ENCODE results near the gene TEX22.
A peak's percentile ranks its signal among the peaks of the same experiment; 100 is the strongest.

TEX22 gene

DNA sequence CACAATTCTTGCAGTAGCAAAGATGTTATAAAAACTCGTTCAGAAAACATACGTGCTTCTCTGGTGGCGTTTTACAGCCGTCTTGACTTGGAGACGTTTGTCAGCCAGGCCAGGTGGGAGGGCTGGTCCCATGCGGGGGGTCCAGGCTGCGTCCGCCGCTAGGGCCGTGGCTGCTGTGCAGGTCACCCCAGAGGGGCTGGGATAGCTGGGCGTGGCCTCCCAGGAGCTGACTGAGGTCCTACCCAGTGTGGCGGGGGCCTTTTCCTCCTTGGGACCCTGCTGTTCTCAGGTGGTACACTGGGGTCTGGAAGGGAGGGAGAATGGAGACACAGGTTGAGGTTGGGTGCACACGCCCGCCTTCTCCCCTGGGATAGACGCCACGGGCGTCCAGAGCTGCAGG lies 46.5 kb downstream of the TEX22 start:
- DNase-seq: no peak

DNA sequence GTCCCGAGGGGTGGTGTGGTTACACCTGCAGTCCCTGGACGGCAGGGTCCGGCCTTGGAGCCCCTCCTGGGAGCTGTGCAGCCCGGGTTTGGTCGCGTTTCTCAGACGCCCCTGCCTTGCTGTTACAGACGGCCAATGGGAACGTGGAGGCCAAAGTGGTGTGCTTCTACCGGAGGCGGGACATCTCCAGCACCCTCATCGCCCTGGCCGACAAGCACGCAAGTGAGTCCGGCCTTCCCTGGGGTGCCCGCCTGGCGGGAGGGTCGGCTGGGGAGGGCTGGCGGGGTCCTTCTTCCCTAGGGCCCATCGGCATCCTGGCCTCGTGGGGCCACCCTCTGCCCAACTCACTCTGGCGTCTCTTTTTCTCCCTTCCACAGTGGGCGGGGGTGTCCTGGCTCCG lies 47.0 kb downstream of the TEX22 start:
- DNase-seq: no peak

DNA sequence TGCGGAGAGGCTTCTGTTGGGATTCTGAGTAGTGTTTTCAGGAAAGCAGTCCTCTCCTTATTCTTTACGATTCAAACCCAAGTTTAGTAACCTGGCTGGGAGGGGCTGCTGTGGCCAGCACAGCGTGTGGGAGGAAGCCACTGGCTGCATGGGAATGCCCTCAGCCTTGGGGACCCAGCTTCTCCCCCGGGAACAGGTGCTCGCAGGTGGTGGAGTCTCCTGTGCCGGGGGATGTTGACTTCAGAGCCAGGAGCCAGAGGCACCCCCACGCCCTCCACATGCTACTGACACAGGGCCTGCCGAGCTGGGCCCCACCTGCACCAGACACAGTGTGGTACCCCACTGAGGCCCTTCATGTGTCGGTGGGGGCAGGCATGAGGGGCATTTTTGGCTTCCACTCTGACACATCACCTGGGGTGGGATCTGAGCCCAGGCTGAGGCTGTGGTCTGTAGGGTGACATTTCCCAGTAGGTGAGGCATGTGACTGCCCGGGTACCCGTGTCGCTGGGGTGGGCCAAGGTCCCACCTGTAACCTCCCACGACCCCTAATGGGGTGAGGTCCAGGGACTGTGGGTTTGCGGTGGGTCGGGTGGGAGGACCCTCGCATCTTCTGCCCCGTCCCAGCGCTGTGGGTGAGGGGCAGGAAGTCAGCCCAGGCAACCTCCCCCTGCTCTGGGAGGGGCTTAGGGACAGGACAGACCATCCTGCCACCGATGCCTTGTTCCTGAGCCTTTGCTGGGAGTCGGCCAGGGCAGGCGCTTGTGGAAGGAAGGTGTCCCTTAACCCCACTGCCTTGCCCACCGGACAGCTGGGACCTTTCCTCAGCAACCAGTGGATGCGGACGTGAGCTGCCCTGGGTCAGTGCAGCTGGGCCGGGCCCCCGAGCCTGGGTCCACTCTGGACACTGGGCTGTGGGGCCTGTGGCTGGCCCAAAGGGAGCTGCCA lies 47.8 kb downstream of the TEX22 start:
- DNase-seq: no peak

- no peak for DNase-seq
Observed at GRCh38 chr14:105446971-105447370, 48.6 kb downstream of the TEX22 start.

- DNase-seq: no peak
Observed at GRCh38 chr14:105447651-105448640, 49.6 kb downstream of the TEX22 start.

DNA sequence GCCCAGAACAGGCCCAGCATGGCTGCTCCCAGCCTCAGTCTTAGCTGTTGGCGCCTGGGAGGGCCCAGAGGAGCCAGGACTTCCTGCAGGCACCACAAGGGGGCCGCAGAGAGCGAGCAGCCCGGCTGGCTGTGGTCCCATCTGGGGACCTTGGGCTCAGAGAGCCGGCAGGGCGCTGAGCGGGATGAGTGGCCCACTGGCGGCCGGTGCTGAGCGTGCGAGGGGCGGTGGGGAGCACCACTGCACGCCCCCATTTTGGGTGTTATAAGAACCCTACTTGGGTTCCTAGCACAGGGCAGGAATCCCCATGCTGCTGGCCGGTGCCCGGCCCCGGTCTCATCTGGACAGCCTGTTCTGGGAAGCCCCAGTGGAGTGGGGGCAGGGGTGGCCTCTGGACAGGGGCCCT lies 50.4 kb downstream of the TEX22 start:
- DNase-seq: peak; percentile 59 to 63

DNA sequence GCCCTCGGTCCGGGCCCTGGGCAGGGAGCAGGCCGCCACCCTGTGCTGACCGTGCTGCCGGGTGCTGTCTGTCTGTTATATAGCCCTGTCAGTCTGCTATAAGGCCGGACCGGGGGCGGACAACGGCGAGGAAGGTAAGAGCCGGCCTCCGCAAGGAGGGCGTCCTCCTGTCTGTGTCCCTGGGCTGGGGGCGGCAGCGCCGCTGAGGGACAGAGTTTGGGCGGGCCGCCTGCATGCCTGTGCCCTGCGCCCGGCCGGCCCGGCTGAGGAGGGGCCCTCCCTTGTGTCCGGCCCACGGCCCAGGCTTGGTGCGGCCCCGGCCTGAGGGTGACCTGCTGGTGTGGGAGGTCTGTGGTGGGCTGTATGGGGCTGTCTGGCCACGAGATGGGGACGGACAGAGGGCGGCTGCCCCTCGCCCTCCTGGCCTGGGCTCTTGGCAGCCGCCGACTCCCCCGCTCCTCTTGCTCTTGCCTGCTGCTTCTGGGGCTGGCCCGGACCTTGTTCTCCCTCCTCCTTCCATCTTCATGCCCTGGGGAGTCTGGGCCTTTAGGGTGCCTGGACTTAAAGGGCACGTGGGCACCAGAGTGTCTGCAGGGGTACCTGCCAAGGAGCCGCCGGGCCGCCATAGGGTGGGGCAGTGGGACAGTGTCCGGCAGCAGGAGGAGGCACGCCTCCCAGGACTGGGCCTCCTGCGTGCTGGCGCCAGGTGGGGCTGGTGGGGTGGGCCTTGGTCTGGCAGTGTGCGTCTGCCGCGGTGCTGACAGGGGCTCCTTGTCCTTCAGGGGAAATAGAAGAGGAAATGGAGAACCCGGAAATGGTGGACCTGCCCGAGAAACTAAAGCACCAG lies 51.2 kb downstream of the TEX22 start:
- DNase-seq: no peak

DNA sequence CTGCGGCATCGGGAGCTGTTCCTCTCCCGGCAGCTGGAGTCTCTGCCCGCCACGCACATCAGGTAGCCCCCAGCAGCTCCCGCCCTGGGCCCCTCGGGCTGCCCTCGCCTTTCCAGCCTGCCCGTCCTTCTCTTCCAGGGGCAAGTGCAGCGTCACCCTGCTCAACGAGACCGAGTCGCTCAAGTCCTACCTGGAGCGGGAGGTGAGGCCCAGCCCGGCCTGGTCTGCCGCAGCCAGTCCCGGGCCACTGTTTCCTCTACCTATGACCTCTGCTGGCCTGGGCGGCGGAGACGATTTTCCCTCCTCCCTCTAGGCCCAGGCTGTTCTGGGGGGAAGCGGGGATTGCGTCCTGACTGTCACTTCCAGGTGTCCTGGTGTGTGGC lies 51.8 kb downstream of the TEX22 start:
- DNase-seq: no peak

GRCh38 chr14:105450864-105451720 lies 52.8 kb downstream of the TEX22 start:
- DNase-seq: no peak

- no peak for DNase-seq
Observed at GRCh38 chr14:105452963-105453362, 54.6 kb downstream of the TEX22 start.

GRCh38 chr14:105453847-105454246 lies 55.5 kb downstream of the TEX22 start:
- no peak for DNase-seq

DNA sequence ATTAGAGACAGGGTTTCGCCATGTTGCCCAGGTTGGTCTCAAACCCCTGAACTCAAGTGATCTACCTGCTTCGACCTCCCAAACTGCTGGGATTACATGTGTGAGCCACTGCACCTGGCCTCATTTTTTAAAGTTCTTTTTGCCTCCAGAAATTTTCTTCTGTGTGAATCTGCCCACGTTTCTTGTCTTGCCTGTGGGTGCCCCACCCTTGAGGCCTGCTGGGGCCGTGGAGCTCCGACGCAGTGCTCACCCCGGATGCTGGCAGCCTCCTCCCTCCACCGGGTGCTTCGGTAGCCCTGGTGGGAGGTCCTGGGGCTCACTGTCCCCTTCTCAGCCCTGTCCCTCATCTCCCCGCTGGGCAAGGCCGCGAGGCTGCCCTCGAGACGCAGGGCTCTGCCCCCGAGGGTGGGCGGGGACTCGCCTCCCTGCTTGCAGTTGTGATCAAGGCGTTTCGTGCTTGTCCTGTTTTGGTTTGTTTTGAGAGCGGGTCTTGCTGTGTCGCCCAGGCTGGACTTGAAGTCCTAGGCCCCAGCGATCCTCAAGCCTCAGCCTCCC lies 56.8 kb downstream of the TEX22 start:
- no peak for DNase-seq

DNA sequence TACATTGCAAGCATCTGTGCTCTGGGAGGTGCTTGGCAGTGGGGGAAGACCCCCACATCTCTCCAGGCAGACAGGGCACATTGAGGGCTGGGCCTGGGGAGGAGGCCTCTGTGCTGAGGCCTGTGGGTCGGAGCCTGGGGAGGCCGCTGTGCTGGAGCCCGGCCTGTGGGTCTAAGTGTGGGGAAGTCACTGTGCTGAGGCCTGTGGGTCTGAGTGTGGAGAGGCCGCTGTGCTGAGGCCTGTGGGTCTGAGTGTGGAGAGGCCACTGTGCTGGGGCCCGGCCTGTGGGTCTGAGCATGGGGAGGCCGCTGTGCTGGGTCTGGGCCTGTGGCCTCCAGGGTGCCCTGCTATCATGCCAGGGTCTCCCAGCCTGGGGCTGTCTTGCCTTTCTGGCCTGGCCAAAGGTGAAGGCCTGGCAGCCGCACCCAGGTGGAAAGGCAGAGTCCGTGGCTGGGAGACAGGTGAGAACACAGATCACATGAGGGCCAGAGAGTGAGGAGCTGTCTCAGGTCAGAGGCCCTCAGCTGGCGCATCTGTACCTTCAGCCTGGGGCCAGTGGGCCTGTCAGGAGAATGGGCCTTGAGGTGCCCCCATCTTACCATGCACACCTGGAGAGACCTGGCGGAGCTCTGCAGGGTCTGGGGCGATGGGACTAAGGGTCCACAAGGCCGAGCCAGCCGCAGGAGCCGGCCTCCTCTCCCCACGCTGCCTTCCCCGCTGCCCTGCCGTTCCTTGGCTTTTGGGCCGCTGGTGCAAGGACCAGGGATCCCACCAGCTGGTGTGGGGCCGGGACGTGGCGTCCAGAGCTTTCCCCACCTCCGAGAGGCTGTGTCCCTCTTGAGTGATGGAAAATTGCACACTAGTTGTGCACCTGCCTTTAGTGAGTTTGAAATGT lies 57.7 kb downstream of the TEX22 start:
- no peak for DNase-seq

DNA sequence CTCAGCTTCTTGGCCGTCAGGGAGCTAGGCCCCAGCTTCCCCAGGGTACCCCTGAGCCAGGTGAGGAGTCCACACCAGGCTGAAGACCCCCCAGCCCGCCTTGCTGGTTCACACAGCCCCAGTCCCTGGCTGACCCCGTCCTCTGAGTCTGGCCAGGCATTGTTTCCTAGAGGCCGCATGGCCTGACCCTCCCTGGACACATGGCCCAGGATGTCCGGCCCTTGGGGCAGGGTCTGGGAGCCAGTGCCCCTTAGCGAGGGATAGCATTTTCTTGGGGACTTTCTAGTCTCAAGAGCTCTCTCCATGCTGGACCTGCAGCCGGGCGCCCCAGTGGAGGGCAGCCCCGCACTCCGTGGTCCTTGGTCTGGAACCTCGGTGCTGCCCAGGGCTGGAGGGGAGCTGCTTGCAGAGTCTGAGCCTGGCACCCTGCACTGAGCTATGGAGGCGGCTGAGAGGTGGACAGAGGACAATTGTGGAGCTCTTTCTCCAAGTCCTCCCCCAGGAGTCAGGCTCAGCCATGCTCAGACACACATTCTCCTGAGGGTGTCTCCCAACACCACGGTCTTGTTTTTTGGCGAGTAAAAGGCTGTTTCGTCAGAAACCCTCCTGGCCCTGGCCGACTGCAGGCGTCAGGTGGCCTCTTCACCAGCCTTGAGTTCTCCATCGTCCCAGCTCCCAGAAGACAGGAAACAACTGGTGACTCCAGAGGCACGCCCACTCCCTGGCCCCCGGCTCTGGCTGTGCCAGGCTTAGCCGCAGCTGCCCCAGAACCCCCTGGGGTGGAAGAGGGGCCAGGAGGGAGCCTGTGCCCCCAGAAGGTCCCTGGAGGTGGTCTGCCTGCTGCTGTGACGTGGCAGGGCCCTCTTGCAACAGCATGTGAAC lies 58.6 kb downstream of the TEX22 start:
- DNase-seq: no peak

- DNase-seq: no peak
Observed at GRCh38 chr14:105458010-105458409, 59.7 kb downstream of the TEX22 start.

- DNase-seq: no peak
Observed at GRCh38 chr14:105458571-105458970, 60.2 kb downstream of the TEX22 start.

DNA sequence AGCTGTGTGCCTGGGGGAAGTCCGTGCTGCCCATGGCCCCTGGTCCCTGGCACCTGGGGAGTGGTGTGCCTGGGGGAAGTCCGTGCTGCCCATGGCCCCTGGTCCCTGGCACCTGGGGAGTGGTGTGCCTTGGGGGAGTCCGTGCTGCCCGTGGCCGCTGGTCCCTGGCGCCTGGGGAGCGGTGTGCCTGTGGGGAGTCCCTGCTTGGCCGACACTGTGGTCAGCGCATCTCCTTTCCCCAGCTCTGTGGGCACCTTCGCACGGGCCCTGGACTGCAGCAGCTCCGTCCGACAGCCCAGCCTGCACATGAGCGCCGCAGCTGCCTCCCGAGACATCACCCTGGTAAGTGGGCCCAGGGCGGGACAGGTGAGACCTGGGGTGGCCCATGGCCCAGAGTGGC lies 61.8 kb downstream of the TEX22 start:
- no peak for DNase-seq

DNA sequence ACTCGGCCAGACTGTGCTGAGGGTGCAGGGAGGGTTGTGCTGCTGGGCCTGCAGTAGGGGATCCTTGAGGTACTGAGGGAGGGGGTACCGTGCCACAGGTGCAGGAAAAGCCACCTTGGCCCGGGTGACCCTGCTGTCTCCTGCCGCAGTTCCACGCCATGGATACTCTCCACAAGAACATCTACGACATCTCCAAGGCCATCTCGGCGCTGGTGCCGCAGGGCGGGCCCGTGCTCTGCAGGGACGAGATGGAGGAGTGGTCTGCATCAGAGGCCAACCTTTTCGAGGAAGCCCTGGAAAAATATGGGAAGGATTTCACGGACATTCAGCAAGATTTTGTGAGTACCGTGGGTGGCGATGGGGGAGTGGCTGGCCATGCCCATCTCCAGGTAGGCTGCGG lies 62.3 kb downstream of the TEX22 start:
- DNase-seq: no peak

- DNase-seq: no peak
Observed at GRCh38 chr14:105461903-105462302, 63.6 kb downstream of the TEX22 start.

Measured in activated CD4-positive, alpha-beta T cell treated with anti-CD3 and anti-CD28 coated beads, Interleukin-2, amount 50 U/mL, for 4 hours (primary cell).